K562 (cell line): Measurements from ENCODE around the gene SKAP2. TPM values are rescaled to one million over a fixed set of nuclear protein-coding genes. Genes with fewer than 3 reads are reported as not detected.

ENCODE experiments used
- ATAC-seq: fragments of 200-7000 bp; cut with Tn5 transposase; 3 replicates; pipeline ENCODE4 v1.9.1; 2020; ENCODE audit warnings: moderate library complexity
- BruUV-seq: library from RNA; stranded (reverse); fragments of 400-500 nt; replicated peaks from 2 replicates; lab custom pipeline; 2021; lab: Mats Ljungman, UMichigan
- CTCF ChIA-PET: fragments of 300-600 bp; formaldehyde crosslinking; extraction: SDS; loops from one replicate; lab custom pipeline; 2021; ENCODE audit warnings: low intra/inter-chr PET ratio; lab: Yijun Ruan, JAX
- POLR2A ChIA-PET: fragments of 300-600, 350-650 bp; sonication (Branson Sonifier 250); formaldehyde crosslinking; extraction: SDS; loops from one replicate; lab custom pipeline; 2021; ENCODE audit warnings: antibody characterized with exemption, inconsistent platforms; lab: Yijun Ruan, JAX
- DNase-seq, 4 experiments: peaks; one replicate each; pipeline versions ENCODE4 v3.0.0 to v3.0.0-alpha.2; 2011 to 2018; ENCODE audit warnings: low spot score in 3 of 4, mixed read lengths in 3 of 4; ENCODE audit errors: extremely low read depth in 1 of 4
- FAIRE-seq: peaks from 2 replicates; lab custom pipeline; 2011; peaks lifted over from hg19 to GRCh38; lab: Jason Lieb, UNC
- H2AFZ ChIP-seq: 2 replicates; pipeline ENCODE4 v1.6.0; 2011; ENCODE audit warnings: low read depth, low read length, control low read depth, inconsistent platforms
- H3K27ac ChIP-seq: fragments of 200-600 bp; 3 replicates; pipeline ENCODE4 v1.8.0; 2011; ENCODE audit warnings: low read depth, mild to moderate bottlenecking, control low read depth, inconsistent platforms, low read length, moderate library complexity, mixed read lengths; ENCODE audit errors: extremely low read depth
- H3K27me3 ChIP-seq, 2 experiments: fragments of 300-600 bp in 1 of 2; 2 replicates in 1 of 2; 3 replicates in 1 of 2; pipeline versions ENCODE4 v1.6.0 to v1.8.0; 2011; ENCODE audit warnings: inconsistent platforms in 2 of 2, low read length in 2 of 2, mild to moderate bottlenecking in 1 of 2, mixed read lengths in 1 of 2, moderate library complexity in 1 of 2; ENCODE audit not compliant: control insufficient read depth in 2 of 2, insufficient read depth in 2 of 2
- H3K36me3 ChIP-seq: fragments of 300-600 bp; 3 replicates; pipeline ENCODE4 v1.8.0; 2011; ENCODE audit warnings: mild to moderate bottlenecking, low read length, inconsistent platforms; ENCODE audit not compliant: control insufficient read depth, insufficient read depth
- H3K4me1 ChIP-seq, 2 experiments: fragments of 200-600 bp in 1 of 2; replicated peaks in 1 of 2; 2 replicates in 1 of 2; 3 replicates in 1 of 2; pipeline versions ENCODE4 v1.5.1 to v1.8.0; 2011; ENCODE audit warnings: inconsistent platforms in 2 of 2, low read length in 2 of 2, mild to moderate bottlenecking in 1 of 2, mixed read lengths in 1 of 2, moderate library complexity in 1 of 2; ENCODE audit not compliant: control insufficient read depth in 2 of 2, insufficient read depth in 2 of 2
- H3K4me2 ChIP-seq: 2 replicates; pipeline ENCODE4 v1.6.1; 2011; ENCODE audit warnings: low read length, control low read depth, inconsistent platforms, mixed read lengths; ENCODE audit not compliant: insufficient read depth
- H3K4me3 ChIP-seq: fragments of 200-600 bp; sonication (generic), shearing (Covaris generic); 2 replicates; pipeline ENCODE4 v1.5.1; 2016; ENCODE audit warnings: control low read depth, inconsistent platforms
- H3K79me2 ChIP-seq: fragments of 200-600 bp; 3 replicates; pipeline ENCODE4 v1.8.0; 2011; ENCODE audit warnings: low read length, inconsistent platforms; ENCODE audit not compliant: control insufficient read depth, insufficient read depth
- H3K9ac ChIP-seq, 2 experiments: 2 replicates each; pipeline versions ENCODE4 v1.6.0 to v1.6.1; 2011; ENCODE audit warnings: low read depth in 2 of 2, low read length in 2 of 2, control low read depth in 1 of 2, inconsistent platforms in 1 of 2, mild to moderate bottlenecking in 1 of 2, mixed read lengths in 1 of 2; ENCODE audit not compliant: insufficient read depth in 1 of 2
- H3K9me1 ChIP-seq: one replicate; pipeline ENCODE4 v1.6.0; 2011; ENCODE audit warnings: inconsistent platforms, mild to moderate bottlenecking, low read length, moderate library complexity; ENCODE audit not compliant: control insufficient read depth, insufficient read depth
- H3K9me3 ChIP-seq: replicated peaks from 2 replicates; pipeline ENCODE4 v1.5.1; 2011; ENCODE audit warnings: low read depth, low read length, inconsistent platforms; ENCODE audit not compliant: control insufficient read depth, insufficient read depth
- H4K20me1 ChIP-seq: replicated peaks from 2 replicates; pipeline ENCODE4 v1.6.1; 2011; ENCODE audit warnings: low read length, inconsistent platforms, mixed read lengths; ENCODE audit not compliant: control insufficient read depth, insufficient read depth
- EGR1 ChIP-seq: fragments of 450-650 bp; conservative IDR thresholded peaks from 2 replicates; pipeline ENCODE4 v1.6.1; 2017; ENCODE audit warnings: mild to moderate bottlenecking
- FIP1L1 ChIP-seq: fragments of 200-400 bp; formaldehyde crosslinking; IDR thresholded peaks from 2 replicates; pipeline ENCODE4 v1.6.1; 2018; ENCODE audit warnings: mild to moderate bottlenecking, low read depth, low read length; ENCODE audit not compliant: poor library complexity, severe bottlenecking
- ZNF263 ChIP-seq: sonication (generic); formaldehyde crosslinking; IDR thresholded peaks from 2 replicates; pipeline ENCODE4 v1.8.0; 2022; ENCODE audit warnings: mild to moderate bottlenecking, missing genetic modification reagents, borderline replicate concordance
- ZSCAN29 ChIP-seq: fragments of 450-650 bp; IDR thresholded peaks from 2 replicates; pipeline ENCODE4 v1.6.1; 2017
- WGBS: fragments of 100-300 bp; shearing (Covaris generic); methylation state at CpG from one replicate; pipeline ENCODE4 v1.1.6; 2016; ENCODE audit warnings: low coverage, mixed read lengths; ENCODE audit not compliant: insufficient coverage; ENCODE audit errors: missing lambda C conversion rate; 5-methylcytosine and 5-hydroxymethylcytosine counted together
- in situ Hi-C: fragments of 300-500 bp; cut with MboI; formaldehyde crosslinking; loops from 4 replicates; pipeline ENCODE4 v1.15.0; 2018; ENCODE audit warnings: inconsistent platforms, mixed read lengths
- intact Hi-C: fragments of 100-400 bp; cut with micrococcal nuclease; formaldehyde crosslinking; loops from 2 replicates; pipeline ENCODE4 v1.14.2; 2022
- polyA plus RNA-seq, 8 experiments: library from polyadenylated mRNA; depleted of rRNA in 4 of 8; stranded (reverse) in 5 of 8; unstranded in 3 of 8; fragments of >200 nt; fragmentation: Nextera tagmentation in 2 of 8; fragmentation: Illumina TruSeq in 1 of 8; extraction: Ambion mirVana in 2 of 8; extraction: Trizol in 1 of 8; gene quantifications; 2 replicates each; pipeline versions ENCODE4 v1.2.1 to v1.2.3, GENCODE V29; 2011 to 2014; ENCODE audit warnings: inconsistent platforms in 1 of 8, missing spikeins in 1 of 8
- total RNA-seq, 7 experiments: library from RNA; depleted of rRNA in 6 of 7; stranded (reverse); fragments of >200 nt in 6 of 7; fragmentation: Illumina TruSeq in 2 of 7; extraction: Trizol in 2 of 7; gene quantifications; 2 replicates each; pipeline versions ENCODE4 v1.2.1 to v1.2.3, GENCODE V29; 2011 to 2021; ENCODE audit warnings: low replicate concordance in 1 of 7
- TF ChIP-seq, protein P1 (sequence below): fragments of 450-650 bp; IDR thresholded peaks from 2 replicates; pipeline ENCODE4 v1.6.1; 2016; ENCODE audit warnings: borderline replicate concordance

Gene SKAP2
- total and polyA plus RNA-seq, 9 of the 15 experiments (the other 6 are each of a cell fraction or from before 2014, with no cell fraction given): 4.2 to 11.7 (median 8.3) TPM

DNA sequence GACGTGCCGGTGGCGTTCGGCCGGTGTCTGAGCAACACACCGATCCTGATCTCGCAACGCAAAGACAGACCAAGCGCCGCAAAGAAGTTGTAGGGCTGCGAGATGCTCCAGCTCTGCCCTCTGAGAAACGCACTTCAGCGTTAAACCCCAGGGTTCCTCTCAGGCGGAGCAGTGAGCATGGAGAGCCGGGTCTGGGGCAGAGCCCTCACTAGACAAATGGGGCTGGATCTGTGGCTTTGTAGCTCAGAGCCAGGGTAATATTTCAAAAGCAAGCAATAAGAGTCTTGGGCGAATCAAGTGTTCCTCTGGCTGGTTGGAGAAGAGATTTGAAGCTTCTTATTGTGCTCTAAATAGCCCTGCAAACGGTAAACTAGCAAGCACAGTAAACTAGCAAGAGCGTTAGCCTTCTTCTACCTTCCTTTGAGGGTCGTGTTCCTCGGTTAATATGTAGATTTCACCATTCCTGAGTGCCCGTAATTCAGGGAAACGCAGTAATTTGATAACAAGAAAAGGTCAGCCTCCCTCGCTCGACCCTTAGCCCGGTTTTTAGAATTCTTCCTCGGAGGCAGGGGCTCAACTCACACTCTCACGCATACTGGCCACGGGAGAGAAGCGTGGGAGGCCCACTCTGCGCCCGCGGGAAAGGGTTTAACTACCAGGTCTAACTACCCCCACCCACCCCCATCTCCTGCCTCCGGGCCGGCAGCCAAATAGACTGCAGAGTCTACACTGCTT lies 6.7 kb downstream of the SKAP2 start:
- in situ Hi-C loops (loop anchor here (10.0 kb wide), 1 partner anchor 287 kb away; the partner anchor contains the start of genes HOXA5 and HOXA6), intact Hi-C loops (no loop called here)
- TF ChIP-seq EGR1 (peak; percentile 37; the same call in 1 of the 2 replicates), ZSCAN29 (peak; percentile 82; the same call in 1 of the 2 replicates), FIP1L1 (no peak), ZNF263 (CRISPR knock-in tag) (no peak)
- TF ChIP-seq, protein P1, sequence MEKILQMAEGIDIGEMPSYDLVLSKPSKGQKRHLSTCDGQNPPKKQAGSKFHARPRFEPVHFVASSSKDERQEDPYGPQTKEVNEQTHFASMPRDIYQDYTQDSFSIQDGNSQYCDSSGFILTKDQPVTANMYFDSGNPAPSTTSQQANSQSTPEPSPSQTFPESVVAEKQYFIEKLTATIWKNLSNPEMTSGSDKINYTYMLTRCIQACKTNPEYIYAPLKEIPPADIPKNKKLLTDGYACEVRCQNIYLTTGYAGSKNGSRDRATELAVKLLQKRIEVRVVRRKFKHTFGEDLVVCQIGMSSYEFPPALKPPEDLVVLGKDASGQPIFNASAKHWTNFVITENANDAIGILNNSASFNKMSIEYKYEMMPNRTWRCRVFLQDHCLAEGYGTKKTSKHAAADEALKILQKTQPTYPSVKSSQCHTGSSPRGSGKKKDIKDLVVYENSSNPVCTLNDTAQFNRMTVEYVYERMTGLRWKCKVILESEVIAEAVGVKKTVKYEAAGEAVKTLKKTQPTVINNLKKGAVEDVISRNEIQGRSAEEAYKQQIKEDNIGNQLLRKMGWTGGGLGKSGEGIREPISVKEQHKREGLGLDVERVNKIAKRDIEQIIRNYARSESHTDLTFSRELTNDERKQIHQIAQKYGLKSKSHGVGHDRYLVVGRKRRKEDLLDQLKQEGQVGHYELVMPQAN: no peak
- no peak overlapping the region for H3K4me3 ChIP-seq
- DNase-seq: peak in 2 of 4 experiments; percentile 12
- peaks cover 2 to 10% of the 10 kb centered on the region in 2 experiments; a peak in 1 of 5 replicates for H3K27me3 ChIP-seq
- FAIRE-seq: no peak
- H3K27ac ChIP-seq: no peak overlapping the region
- peak overlapping the region; percentile 23; the same call in 1 of the 2 replicates for H3K4me2 ChIP-seq
- no peaks in the 10 kb centered on the region for H3K9me1 ChIP-seq
- no peak overlapping the region for H2AFZ ChIP-seq
- ATAC-seq: peak; percentile 39
- no peaks in the 10 kb centered on the region for H3K36me3 ChIP-seq
- POLR2A ChIA-PET: interaction anchor here (1.0 kb wide), 1 partner anchor 43 kb away, joined by 3 read pairs; no protein-coding TSS in a partner anchor
- CTCF ChIA-PET: interaction anchor here (0.5 kb wide), 1 partner anchor 167 kb away, joined by 3 read pairs; no protein-coding TSS in a partner anchor
- no TSS peak for BruUV-seq
- H3K9ac ChIP-seq: peak overlapping the region in 1 of 2 experiments; percentile 64; a peak in 2 of 4 replicates
- H3K4me1 ChIP-seq: peaks cover 3 to 9% of the 10 kb centered on the region in 2 experiments; a peak in 4 of 5 replicates
- H3K79me2 ChIP-seq: no peaks in the 10 kb centered on the region
- H4K20me1 ChIP-seq: peaks cover 10% of the 10 kb centered on the region
- H3K9me3 ChIP-seq: no peaks in the 10 kb centered on the region
- 28% methylated on average over 34 of the region's 34 CpGs for WGBS
